Nephron progenitor cell (in vitro differentiated cells): ENCODE data around the gene AK1.
"Not testable (repeated sequence)": the region's sequence is repeated elsewhere in the genome, so short reads cannot be mapped to it uniquely, and the experiment has no call there.

Experiments used
- DNase-seq: peaks from one replicate; pipeline ENCODE4 v3.0.0; 2021
- H3K27ac Mint-ChIP-seq: 2 replicates; pipeline ENCODE4 v1.8.0; 2021; ENCODE audit warnings: mild to moderate bottlenecking, moderate library complexity, mixed read lengths
- H3K27me3 Mint-ChIP-seq: 2 replicates; pipeline ENCODE4 v1.8.0; 2021; ENCODE audit warnings: mild to moderate bottlenecking, low read depth, mixed read lengths; ENCODE audit not compliant: poor library complexity
- H3K36me3 Mint-ChIP-seq: 2 replicates; pipeline ENCODE4 v1.8.0; 2021; ENCODE audit warnings: low read depth, mixed read lengths
- H3K4me1 Mint-ChIP-seq: 2 replicates; pipeline ENCODE4 v1.8.0; 2021; ENCODE audit warnings: mixed read lengths
- H3K4me3 Mint-ChIP-seq: 2 replicates; pipeline ENCODE4 v1.8.0; 2021; ENCODE audit warnings: mild to moderate bottlenecking, moderate library complexity, mixed read lengths
- H3K9me3 Mint-ChIP-seq: 2 replicates; pipeline ENCODE4 v1.8.0; 2021; ENCODE audit warnings: mild to moderate bottlenecking, moderate library complexity, mixed read lengths
- TF ChIP-seq, protein P1 (sequence below): fragments of 200-600 bp; sonication (generic); IDR thresholded peaks from 2 replicates; pipeline ENCODE4 v1.5.0; 2021; ENCODE audit warnings: antibody characterized with exemption

AK1 gene

DNA sequence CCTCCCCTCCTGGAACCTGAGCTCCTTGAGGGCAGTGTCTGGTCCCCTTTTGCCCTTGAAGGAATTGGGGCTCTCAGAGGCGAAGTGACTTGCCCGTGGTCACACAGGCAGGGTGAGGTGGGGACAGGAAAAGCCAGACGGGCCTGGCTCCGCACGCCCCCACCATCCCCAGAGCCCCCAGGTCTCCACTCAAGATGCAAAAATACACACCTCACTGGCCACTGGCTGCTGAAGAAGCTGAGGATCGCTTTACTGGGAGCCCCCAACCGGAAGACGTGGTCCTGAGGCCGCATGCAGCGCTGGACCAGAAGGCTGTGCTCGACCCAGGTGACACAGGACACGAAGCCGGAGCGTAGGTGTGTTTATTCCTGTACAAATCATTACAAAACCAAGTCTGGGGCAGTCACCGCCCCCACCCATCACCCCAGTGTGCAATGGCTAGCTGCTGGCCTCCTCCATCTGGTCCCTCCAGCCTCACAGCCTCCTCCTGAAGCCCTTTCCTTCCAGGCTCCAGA, 7.6 kb upstream of the AK1 start:
- no peak for DNase-seq
- TF ChIP-seq, protein P1, sequence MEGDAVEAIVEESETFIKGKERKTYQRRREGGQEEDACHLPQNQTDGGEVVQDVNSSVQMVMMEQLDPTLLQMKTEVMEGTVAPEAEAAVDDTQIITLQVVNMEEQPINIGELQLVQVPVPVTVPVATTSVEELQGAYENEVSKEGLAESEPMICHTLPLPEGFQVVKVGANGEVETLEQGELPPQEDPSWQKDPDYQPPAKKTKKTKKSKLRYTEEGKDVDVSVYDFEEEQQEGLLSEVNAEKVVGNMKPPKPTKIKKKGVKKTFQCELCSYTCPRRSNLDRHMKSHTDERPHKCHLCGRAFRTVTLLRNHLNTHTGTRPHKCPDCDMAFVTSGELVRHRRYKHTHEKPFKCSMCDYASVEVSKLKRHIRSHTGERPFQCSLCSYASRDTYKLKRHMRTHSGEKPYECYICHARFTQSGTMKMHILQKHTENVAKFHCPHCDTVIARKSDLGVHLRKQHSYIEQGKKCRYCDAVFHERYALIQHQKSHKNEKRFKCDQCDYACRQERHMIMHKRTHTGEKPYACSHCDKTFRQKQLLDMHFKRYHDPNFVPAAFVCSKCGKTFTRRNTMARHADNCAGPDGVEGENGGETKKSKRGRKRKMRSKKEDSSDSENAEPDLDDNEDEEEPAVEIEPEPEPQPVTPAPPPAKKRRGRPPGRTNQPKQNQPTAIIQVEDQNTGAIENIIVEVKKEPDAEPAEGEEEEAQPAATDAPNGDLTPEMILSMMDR = no peak
- Mint-ChIP-seq H3K27ac (peak overlapping the region; percentile 59), H3K27me3 (peaks cover 3% of the 10 kb centered on the region), H3K4me3 (no peak overlapping the region), H3K9me3 (no peaks in the 10 kb centered on the region), H3K36me3 (peaks cover 43% of the 10 kb centered on the region), H3K4me1 (peaks cover 49% of the 10 kb centered on the region)

DNA sequence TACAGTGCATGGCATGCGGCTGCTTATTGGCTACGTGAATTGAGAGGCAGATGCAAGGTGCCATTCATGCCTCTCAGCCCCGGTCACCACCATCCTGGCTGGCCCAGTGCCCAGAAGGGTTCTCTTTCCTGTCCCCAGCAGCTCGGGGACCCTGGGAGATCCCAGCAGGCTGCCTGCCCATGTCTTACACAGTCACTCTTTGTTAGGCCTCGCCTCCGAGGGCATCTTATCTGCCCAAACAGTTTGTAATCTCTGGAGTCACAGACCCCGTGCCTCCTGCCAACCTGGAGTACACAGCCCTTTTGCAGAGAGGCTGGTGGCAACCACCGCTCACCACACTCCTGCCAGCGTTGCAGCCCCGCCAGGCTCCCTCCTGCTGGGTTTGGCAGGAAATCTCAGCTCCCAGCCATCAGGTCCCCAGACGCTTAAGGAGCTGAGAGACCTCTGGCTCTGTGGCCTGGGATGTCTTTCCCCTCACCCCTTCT, 7.0 kb upstream of the AK1 start:
- Mint-ChIP-seq H3K27ac (peak overlapping the region; percentile 59), H3K27me3 (peaks cover 3% of the 10 kb centered on the region), H3K4me3 (no peak overlapping the region), H3K36me3 (peaks cover 40% of the 10 kb centered on the region), H3K4me1 (peaks cover 49% of the 10 kb centered on the region), H3K9me3 (no peaks in the 10 kb centered on the region)
- no peak for DNase-seq
- TF ChIP-seq, protein P1 = no peak

GRCh38 chr9:127883959-127884358, 6.5 kb upstream of the AK1 start:
- no peaks in the 10 kb centered on the region for H3K9me3 Mint-ChIP-seq
- H3K4me1 Mint-ChIP-seq = peaks cover 51% of the 10 kb centered on the region
- H3K4me3 Mint-ChIP-seq = no peak overlapping the region
- no peak overlapping the region for H3K27ac Mint-ChIP-seq
- no peak for DNase-seq
- H3K27me3 Mint-ChIP-seq = peaks cover 3% of the 10 kb centered on the region
- peaks cover 40% of the 10 kb centered on the region for H3K36me3 Mint-ChIP-seq
- TF ChIP-seq, protein P1 = no peak

GRCh38 chr9:127881715-127882114, 4.2 kb upstream of the AK1 start:
- not testable (repeated sequence) for H3K4me3 Mint-ChIP-seq, H3K27ac Mint-ChIP-seq, DNase-seq, H3K9me3 Mint-ChIP-seq, H3K27me3 Mint-ChIP-seq
- H3K36me3 Mint-ChIP-seq = peaks cover 23% of the 10 kb centered on the region
- peaks cover 62% of the 10 kb centered on the region for H3K4me1 Mint-ChIP-seq

DNA sequence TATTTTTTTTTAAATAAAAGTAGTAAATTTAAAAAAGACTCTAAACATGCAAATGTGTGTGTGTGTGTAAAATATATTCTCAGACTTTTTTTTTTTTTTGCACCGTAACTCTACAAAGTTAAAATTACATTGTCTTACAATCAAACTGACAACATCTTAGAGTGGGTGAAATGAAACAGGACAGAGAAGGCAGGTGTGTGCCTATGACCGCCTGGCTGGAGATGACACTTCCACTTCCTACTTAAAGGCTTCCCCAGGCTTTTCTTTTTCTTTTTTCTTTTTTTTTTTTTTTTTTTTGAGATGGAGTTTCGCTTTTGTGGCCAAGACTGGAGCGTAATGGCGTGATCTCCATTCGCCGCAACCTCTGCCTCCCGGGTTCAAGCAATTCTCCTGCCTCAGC, 2.7 kb upstream of the AK1 start:
- TF ChIP-seq, protein P1 = no peak
- Mint-ChIP-seq H3K9me3 (no peaks in the 10 kb centered on the region), H3K27me3 (peaks cover 3% of the 10 kb centered on the region), H3K36me3 (peaks cover 16% of the 10 kb centered on the region), H3K27ac (no peak overlapping the region), H3K4me3 (no peak overlapping the region), H3K4me1 (peaks cover 58% of the 10 kb centered on the region)
- DNase-seq = no peak

GRCh38 chr9:127878652-127879390, 1.3 kb upstream of the AK1 start:
- no peaks in the 10 kb centered on the region for H3K9me3 Mint-ChIP-seq

More at GRCh38 chr9:127878652-127879390, 1.3 kb upstream of the AK1 start:
- TF ChIP-seq, protein P1 = no peak
- Mint-ChIP-seq H3K27me3 (no peaks in the 10 kb centered on the region), H3K4me3 (no peak overlapping the region), H3K36me3 (peaks cover 5% of the 10 kb centered on the region), H3K4me1 (peaks cover 48% of the 10 kb centered on the region), H3K27ac (peak overlapping the region; percentile 55)
- no peak for DNase-seq
